ENCODE data around the gene VPS8. TPM values are rescaled to one million over a fixed set of nuclear protein-coding genes. Genes with fewer than 3 reads are reported as not detected.

The VPS8 gene
- total RNA-seq, 1 donor from 2014 or later = 83.9 TPM

DNA sequence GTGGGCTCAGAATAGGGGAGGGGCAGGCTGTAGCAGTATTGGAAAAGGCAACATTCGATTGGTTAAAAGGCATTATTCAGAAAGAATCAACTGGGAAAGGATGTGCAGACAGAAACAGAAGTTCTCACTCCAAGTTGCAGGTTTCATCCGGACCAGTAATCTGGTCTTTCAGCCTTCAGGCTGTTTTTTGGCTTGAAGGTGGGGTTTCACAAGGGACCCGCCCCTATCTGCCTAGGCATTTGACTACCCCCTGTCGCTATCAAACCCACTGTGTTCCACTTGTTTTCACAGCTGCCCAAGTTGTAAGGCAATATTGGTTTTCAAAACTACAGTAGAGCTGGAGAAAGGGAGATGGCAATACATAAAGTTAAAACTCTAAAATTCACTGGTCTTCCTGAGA, 96.9 kb downstream of the VPS8 start:
- TF ChIP-seq, protein P1, sequence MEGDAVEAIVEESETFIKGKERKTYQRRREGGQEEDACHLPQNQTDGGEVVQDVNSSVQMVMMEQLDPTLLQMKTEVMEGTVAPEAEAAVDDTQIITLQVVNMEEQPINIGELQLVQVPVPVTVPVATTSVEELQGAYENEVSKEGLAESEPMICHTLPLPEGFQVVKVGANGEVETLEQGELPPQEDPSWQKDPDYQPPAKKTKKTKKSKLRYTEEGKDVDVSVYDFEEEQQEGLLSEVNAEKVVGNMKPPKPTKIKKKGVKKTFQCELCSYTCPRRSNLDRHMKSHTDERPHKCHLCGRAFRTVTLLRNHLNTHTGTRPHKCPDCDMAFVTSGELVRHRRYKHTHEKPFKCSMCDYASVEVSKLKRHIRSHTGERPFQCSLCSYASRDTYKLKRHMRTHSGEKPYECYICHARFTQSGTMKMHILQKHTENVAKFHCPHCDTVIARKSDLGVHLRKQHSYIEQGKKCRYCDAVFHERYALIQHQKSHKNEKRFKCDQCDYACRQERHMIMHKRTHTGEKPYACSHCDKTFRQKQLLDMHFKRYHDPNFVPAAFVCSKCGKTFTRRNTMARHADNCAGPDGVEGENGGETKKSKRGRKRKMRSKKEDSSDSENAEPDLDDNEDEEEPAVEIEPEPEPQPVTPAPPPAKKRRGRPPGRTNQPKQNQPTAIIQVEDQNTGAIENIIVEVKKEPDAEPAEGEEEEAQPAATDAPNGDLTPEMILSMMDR (IDR thresholded peaks at IDR 0.05; ENCODE audit: borderline replicate concordance) = no peak
- Histone ChIP-seq H3K27ac (replicated peaks) (no peak overlapping the region), H3K4me1 (no peaks in the 10 kb centered on the region), H3K27me3 (ENCODE audit: low read depth) (no peaks in the 10 kb centered on the region), H3K9me3 (replicated peaks) (peaks cover 7% of the 10 kb centered on the region), H3K4me3 (no peak overlapping the region), H3K36me3 (peaks cover 36% of the 10 kb centered on the region)
- intact Hi-C loops (cut with micrococcal nuclease) = no loop called here
- no peak for DNase-seq

DNA sequence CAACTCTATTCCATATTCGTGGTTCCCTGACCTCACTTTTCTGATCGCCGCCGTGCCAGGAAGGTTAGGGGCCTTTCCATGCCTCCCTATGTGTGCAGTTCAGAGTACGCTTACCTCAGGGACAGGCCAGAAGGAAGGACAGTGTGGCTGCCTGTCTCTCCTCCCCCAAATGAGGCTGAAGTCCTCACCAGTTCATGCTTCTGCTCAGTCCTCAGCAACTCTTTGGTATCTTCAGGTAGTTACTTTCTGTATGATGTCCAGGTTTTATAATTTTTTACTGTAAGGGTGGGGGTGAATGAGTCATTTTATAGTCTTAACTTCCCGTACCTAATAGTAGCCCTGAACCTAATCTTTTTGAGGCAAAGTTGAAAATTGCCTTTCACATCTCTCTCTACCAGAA, 98.7 kb downstream of the VPS8 start:
- TF ChIP-seq, protein P1 (IDR thresholded peaks at IDR 0.05; ENCODE audit: borderline replicate concordance) = no peak
- H3K4me3 ChIP-seq = no peak overlapping the region
- no peak overlapping the region for H3K27ac ChIP-seq (replicated peaks)
- H3K27me3 ChIP-seq (ENCODE audit: low read depth) = no peaks in the 10 kb centered on the region
- no peak for DNase-seq
- no peaks in the 10 kb centered on the region for H3K4me1 ChIP-seq
- peaks cover 38% of the 10 kb centered on the region for H3K36me3 ChIP-seq
- no peaks in the 10 kb centered on the region for H3K9me3 ChIP-seq (replicated peaks)
- intact Hi-C loops (cut with micrococcal nuclease) = no loop called here

GRCh38 chr3:184911570-184911969, 99.6 kb downstream of the VPS8 start:
- Histone ChIP-seq H3K27ac (replicated peaks) (no peak overlapping the region), H3K4me3 (no peak overlapping the region), H3K36me3 (peaks cover 47% of the 10 kb centered on the region), H3K4me1 (no peaks in the 10 kb centered on the region), H3K27me3 (ENCODE audit: low read depth) (no peaks in the 10 kb centered on the region), H3K9me3 (replicated peaks) (no peaks in the 10 kb centered on the region)
- no peak for DNase-seq
- intact Hi-C loops (cut with micrococcal nuclease) = no loop called here
- TF ChIP-seq, protein P1 (IDR thresholded peaks at IDR 0.05; ENCODE audit: borderline replicate concordance) = no peak

GRCh38 chr3:184912163-184912562, 100.2 kb downstream of the VPS8 start:
- Histone ChIP-seq H3K27me3 (ENCODE audit: low read depth) (no peaks in the 10 kb centered on the region), H3K4me1 (no peaks in the 10 kb centered on the region), H3K27ac (replicated peaks) (no peak overlapping the region), H3K36me3 (peaks cover 52% of the 10 kb centered on the region), H3K4me3 (no peak overlapping the region), H3K9me3 (replicated peaks) (no peaks in the 10 kb centered on the region)
- TF ChIP-seq, protein P1 (IDR thresholded peaks at IDR 0.05; ENCODE audit: borderline replicate concordance) = no peak
- no peak for DNase-seq
- intact Hi-C loops (cut with micrococcal nuclease) = no loop called here

GRCh38 chr3:184914628-184915027, 102.7 kb downstream of the VPS8 start:
- DNase-seq = no peak
- intact Hi-C loops (cut with micrococcal nuclease) = no loop called here
- H3K36me3 ChIP-seq = peaks cover 64% of the 10 kb centered on the region

More at GRCh38 chr3:184914628-184915027, 102.7 kb downstream of the VPS8 start:
- H3K9me3 ChIP-seq (replicated peaks) = no peaks in the 10 kb centered on the region
- H3K4me1 ChIP-seq = no peaks in the 10 kb centered on the region
- H3K27me3 ChIP-seq (ENCODE audit: low read depth) = no peaks in the 10 kb centered on the region
- TF ChIP-seq, protein P1 (IDR thresholded peaks at IDR 0.05; ENCODE audit: borderline replicate concordance) = no peak
- H3K27ac ChIP-seq (replicated peaks) = no peak overlapping the region
- H3K4me3 ChIP-seq = no peak overlapping the region
